ENCODE data around the gene DIAPH2. TPM values are rescaled to one million over a fixed set of nuclear protein-coding genes. Genes with fewer than 3 reads are reported as not detected.

DIAPH2 gene
- 10 to 100 TPM; 27.4 to 66.4 (median 30.8) TPM for total RNA-seq

DNA sequence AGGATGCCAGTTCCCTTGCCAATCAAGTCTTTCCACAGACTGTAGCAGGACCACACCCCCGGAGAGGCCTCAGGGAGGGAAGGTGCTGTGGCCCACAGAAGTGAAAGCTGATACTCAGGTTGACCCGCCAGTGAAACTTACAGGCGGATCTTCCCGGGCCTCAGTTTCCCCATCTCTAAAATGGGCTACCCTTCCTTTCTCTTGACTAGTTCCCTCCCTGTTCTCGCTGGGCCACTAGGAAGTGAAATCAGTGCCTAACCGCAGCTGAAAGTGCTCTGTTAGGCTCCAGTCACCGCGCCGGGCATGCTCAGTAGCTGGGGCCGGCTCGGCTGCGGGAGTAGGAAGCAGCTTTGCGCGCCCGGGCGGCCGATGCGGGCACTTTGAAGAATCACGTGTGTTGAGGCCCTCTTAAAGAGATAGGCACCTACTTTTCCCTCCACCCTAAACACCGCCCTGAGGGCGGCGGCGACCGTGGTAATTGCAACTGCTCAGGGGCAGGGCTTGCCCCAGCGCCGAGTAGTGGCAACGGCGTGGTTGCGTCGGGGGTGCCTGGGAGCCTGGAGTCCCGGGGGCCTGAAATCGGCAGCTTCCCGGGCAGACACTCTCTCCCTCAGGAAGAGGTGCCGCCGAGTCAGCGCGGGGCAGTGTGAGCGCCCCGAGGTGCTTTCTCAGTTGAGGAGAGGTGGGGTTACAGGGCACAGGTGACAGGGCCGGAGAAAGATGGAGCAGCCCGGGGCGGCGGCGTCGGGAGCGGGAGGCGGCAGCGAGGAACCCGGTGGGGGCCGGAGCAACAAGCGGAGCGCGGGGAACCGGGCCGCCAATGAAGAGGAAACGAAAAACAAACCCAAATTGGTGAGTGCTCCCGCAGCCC, at the start of gene DIAPH2:
TSS of gene DIAPH2 (plus strand) at position 504 of the 871 bp plus-strand sequence.
- H3K27me3 ChIP-seq = peaks cover 0 to 38% of the 10 kb centered on the region in 2 donors
- no peaks in the 10 kb centered on the region for H3K4me1 ChIP-seq
- peak within 1 kb of the TSS; percentile 65 to 78 for H3K27ac ChIP-seq
- no peak for TF ChIP-seq POLR2A (IDR thresholded peaks at IDR 0.05)
- TF ChIP-seq POLR2AphosphoS5 (IDR thresholded peaks at IDR 0.05) = no peak
- no peak for TF ChIP-seq CTCF (IDR thresholded peaks at IDR 0.05)
- H3K4me3 ChIP-seq = peak within 1 kb of the TSS; percentile 68 to 72 (median 71)
- H3K9me3 ChIP-seq = no peaks in the 10 kb centered on the region
- DNase-seq (ENCODE audit: low spot score in 2 of 2) = peak; percentile 43 to 53
- H3K36me3 ChIP-seq = no peaks in the 10 kb centered on the region
- intact Hi-C loops (cut with DNase I; ENCODE audit: low total_unique reads) = no loop called here

DNA sequence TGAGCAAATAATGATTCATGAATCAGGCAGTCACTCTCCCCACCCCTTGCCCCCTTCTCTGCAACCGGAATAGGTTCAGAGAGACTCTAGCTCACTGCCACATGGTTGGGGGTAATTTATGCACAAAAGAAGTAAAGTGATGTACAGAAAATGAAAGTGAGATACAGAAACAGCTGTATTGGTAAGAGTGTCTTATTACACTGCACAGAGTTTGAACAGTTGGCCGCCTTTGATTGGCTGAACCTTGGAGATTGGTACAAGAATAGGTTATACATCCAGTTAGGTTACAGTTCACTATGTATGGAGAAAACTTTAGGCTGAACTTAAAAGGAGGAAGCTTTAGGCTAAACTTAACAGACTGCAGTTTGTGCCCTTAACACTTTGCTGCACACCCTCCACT, 34.6 kb upstream of the DIAPH2 start:
- Histone ChIP-seq H3K4me1 (no peaks in the 10 kb centered on the region), H3K27me3 (peaks cover 0 to 39% of the 10 kb centered on the region in 2 donors), H3K27ac (no peak overlapping the region), H3K9me3 (no peaks in the 10 kb centered on the region), H3K36me3 (no peaks in the 10 kb centered on the region), H3K4me3 (no peak overlapping the region)
- no peak for DNase-seq (ENCODE audit: low spot score in 2 of 2)
- intact Hi-C loops (cut with DNase I; ENCODE audit: low total_unique reads) = no loop called here
- TF ChIP-seq CTCF (IDR thresholded peaks at IDR 0.05) (no peak), POLR2AphosphoS5 (IDR thresholded peaks at IDR 0.05) (no peak), POLR2A (IDR thresholded peaks at IDR 0.05) (no peak)

- Histone ChIP-seq H3K27me3 (peaks cover 0 to 39% of the 10 kb centered on the region in 2 donors), H3K9me3 (no peaks in the 10 kb centered on the region), H3K4me3 (no peak overlapping the region), H3K4me1 (no peaks in the 10 kb centered on the region), H3K36me3 (no peaks in the 10 kb centered on the region), H3K27ac (no peak overlapping the region)
- intact Hi-C loops (cut with DNase I; ENCODE audit: low total_unique reads) = no loop called here
- TF ChIP-seq CTCF (IDR thresholded peaks at IDR 0.05) (no peak), POLR2AphosphoS5 (IDR thresholded peaks at IDR 0.05) (no peak), POLR2A (IDR thresholded peaks at IDR 0.05) (no peak)
- no peak for DNase-seq (ENCODE audit: low spot score in 2 of 2)
Observed at GRCh38 chrX:96655947-96656623, 28.6 kb upstream of the DIAPH2 start.

DNA sequence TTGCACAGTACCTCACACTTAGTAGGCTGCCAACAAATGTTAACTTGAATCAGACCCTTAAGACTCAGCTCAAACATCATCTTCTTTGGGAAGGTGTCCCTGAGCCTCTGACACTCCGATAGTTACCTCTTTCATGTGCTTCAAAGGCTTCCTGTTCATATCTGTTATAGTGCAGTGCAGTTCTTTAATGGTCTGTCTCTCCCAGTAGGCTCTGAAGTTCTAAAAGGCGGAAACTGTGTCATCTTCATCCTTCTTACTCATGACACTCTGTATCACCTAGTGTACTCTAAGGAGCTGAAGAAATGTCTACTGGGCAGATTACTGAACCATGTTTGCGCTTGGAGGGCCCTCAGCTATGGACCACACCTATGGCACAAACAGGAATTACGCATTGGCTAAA, 2.1 kb upstream of the DIAPH2 start:
- intact Hi-C loops (cut with DNase I; ENCODE audit: low total_unique reads) = no loop called here
- no peaks in the 10 kb centered on the region for H3K9me3 ChIP-seq
- no peak for TF ChIP-seq POLR2AphosphoS5 (IDR thresholded peaks at IDR 0.05)
- TF ChIP-seq POLR2A (IDR thresholded peaks at IDR 0.05) = no peak
- no peak for TF ChIP-seq CTCF (IDR thresholded peaks at IDR 0.05)
- H3K27ac ChIP-seq = no peak overlapping the region
- H3K4me3 ChIP-seq = no peak overlapping the region
- no peaks in the 10 kb centered on the region for H3K4me1 ChIP-seq
- no peak for DNase-seq (ENCODE audit: low spot score in 2 of 2)
- peaks cover 0 to 43% of the 10 kb centered on the region in 2 donors for H3K27me3 ChIP-seq
- H3K36me3 ChIP-seq = no peaks in the 10 kb centered on the region

DNA sequence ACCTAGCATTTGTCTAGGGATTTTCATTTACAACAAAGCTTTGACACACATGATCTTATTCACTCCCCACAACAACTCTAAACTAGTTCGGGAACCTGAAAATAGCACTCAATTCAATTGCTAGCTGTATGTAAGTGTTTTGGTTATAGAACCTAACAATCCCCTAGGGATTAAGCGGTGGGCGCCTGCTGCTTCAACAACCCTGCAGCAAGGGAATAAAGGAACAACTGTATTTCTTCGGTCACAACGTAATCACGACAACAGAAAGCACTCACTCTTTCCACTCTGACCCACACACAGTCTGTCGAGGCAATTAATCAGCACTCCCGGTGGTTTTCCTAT, 674 bp upstream of the DIAPH2 start:
- no peak for TF ChIP-seq CTCF (IDR thresholded peaks at IDR 0.05)
- TF ChIP-seq POLR2AphosphoS5 (IDR thresholded peaks at IDR 0.05) = no peak
- TF ChIP-seq POLR2A (IDR thresholded peaks at IDR 0.05) = no peak
- Histone ChIP-seq H3K4me1 (no peaks in the 10 kb centered on the region), H3K9me3 (no peaks in the 10 kb centered on the region), H3K27me3 (peaks cover 0 to 38% of the 10 kb centered on the region in 2 donors), H3K27ac (peak overlapping the region in 1 of 2 donors; percentile 78), H3K36me3 (no peaks in the 10 kb centered on the region), H3K4me3 (peak overlapping the region; percentile 68 to 72 (median 71))
- intact Hi-C loops (cut with DNase I; ENCODE audit: low total_unique reads) = no loop called here
- no peak for DNase-seq (ENCODE audit: low spot score in 2 of 2)

All from breast epithelium (tissue), 4 donors.